Jurkat, Clone E6-1 (cell line): Measurements from ENCODE around the gene UNC119.

ENCODE experiments used
- DNase-seq: peaks from one replicate; pipeline ENCODE4 v3.0.0-alpha.2; 2011; ENCODE audit warnings: low read depth, low spot score
- H3K4me3 ChIP-seq: 2 replicates; pipeline ENCODE4 v1.5.1; 2011; ENCODE audit warnings: mild to moderate bottlenecking, low read length, control low read depth, moderate library complexity

UNC119 gene

GRCh38 chr17:28506763-28507487 is 45.5 kb downstream of the UNC119 start:
- no peak overlapping the region for H3K4me3 ChIP-seq
- DNase-seq, result no peak

GRCh38 chr17:28505986-28506665 is 46.3 kb downstream of the UNC119 start, which contains the start of gene FOXN1:
Gene FOXN1, plus strand, starts transcription at chr17:28506348. Its CDS starts 17,622 bp downstream, at chr17:28523970.
- no peak for DNase-seq

GRCh38 chr17:28503420-28503819 is 49.0 kb downstream of the UNC119 start:
- H3K4me3 ChIP-seq, result no peak overlapping the region
- no peak for DNase-seq

More at GRCh38 chr17:28505986-28506665, 46.3 kb downstream of the UNC119 start, which contains the start of gene FOXN1:
- H3K4me3 ChIP-seq, result no peak within 1 kb of the TSS

- DNase-seq, result no peak
- H3K4me3 ChIP-seq, result no peak overlapping the region
These were observed 50.8 kb downstream of the UNC119 start for GRCh38 chr17:28501421-28502284.

GRCh38 chr17:28500712-28501379 is 51.6 kb downstream of the UNC119 start:
- H3K4me3 ChIP-seq, result no peak overlapping the region
- DNase-seq, result no peak

- H3K4me3 ChIP-seq, result no peak overlapping the region
- no peak for DNase-seq
These were observed 52.6 kb downstream of the UNC119 start for GRCh38 chr17:28499684-28500357.

GRCh38 chr17:28499364-28499664 is 53.1 kb downstream of the UNC119 start:
- no peak overlapping the region for H3K4me3 ChIP-seq
- no peak for DNase-seq

GRCh38 chr17:28498652-28499363 is 53.6 kb downstream of the UNC119 start:
- DNase-seq, result no peak
- no peak overlapping the region for H3K4me3 ChIP-seq

- H3K4me3 ChIP-seq, result no peak overlapping the region
- no peak for DNase-seq
These were observed 54.5 kb downstream of the UNC119 start for GRCh38 chr17:28497931-28498330.
